Upper lobe of left lung (tissue), 6 donors: ENCODE results near the gene CTR9. TPM values are rescaled to one million over a fixed set of nuclear protein-coding genes. Genes with fewer than 3 reads are reported as not detected.

Experiments
- ATAC-seq, 2 donors: fragments of 200-7000 bp; cut with Tn5 transposase; one replicate each; pipeline ENCODE4 v1.9.1; 2022; ENCODE audit warnings: mild to moderate bottlenecking in 2 of 2, moderate library complexity in 2 of 2; ENCODE audit not compliant: low FRiP score in 2 of 2
- DNase-seq, 2 donors: peaks; one replicate each; pipeline ENCODE4 v3.0.0-alpha.2; 2019 to 2020
- H3K27ac ChIP-seq, 4 donors: fragments of 200-600 bp; sonication (generic); one replicate each; pipeline ENCODE4 v1.5.1; 2016 to 2019
- H3K27me3 ChIP-seq, 4 donors: fragments of 200-600 bp; sonication (generic); one replicate each; pipeline ENCODE4 v1.5.1; 2017 to 2019
- H3K36me3 ChIP-seq, 4 donors: fragments of 200-600 bp; sonication (generic); one replicate each; pipeline ENCODE4 v1.5.1; 2016 to 2019
- H3K4me1 ChIP-seq, 4 donors: fragments of 200-600 bp; sonication (generic); one replicate each; pipeline ENCODE4 v1.5.1; 2018 to 2019
- H3K4me3 ChIP-seq, 4 donors: fragments of 200-600 bp; sonication (generic); one replicate each; pipeline ENCODE4 v1.5.1; 2017 to 2019; ENCODE audit warnings: mild to moderate bottlenecking in 2 of 4, moderate library complexity in 1 of 4
- H3K9me3 ChIP-seq, 4 donors: fragments of 200-600 bp; sonication (generic); one replicate each; pipeline ENCODE4 v1.5.1; 2018 to 2019
- CTCF ChIP-seq, 6 experiments: fragments of 450-650 bp in 4 of 6; fragments of 200-600 bp in 2 of 6; sonication (generic) in 2 of 6; IDR thresholded peaks; one replicate each; pipeline ENCODE4 v1.5.1; 2016 to 2019; ENCODE audit warnings: antibody characterized with exemption in 6 of 6
- EP300 ChIP-seq, 4 donors: sonication (generic); formaldehyde crosslinking; IDR thresholded peaks; one replicate each; pipeline ENCODE4 v1.5.1; 2017; ENCODE audit warnings: antibody characterized with exemption in 4 of 4, control low read depth in 2 of 4
- POLR2A ChIP-seq, 4 donors: fragments of 450-650 bp; IDR thresholded peaks; one replicate each; pipeline ENCODE4 v1.5.1; 2016 to 2017; ENCODE audit warnings: antibody characterized with exemption in 4 of 4, mild to moderate bottlenecking in 2 of 4
- POLR2AphosphoS5 ChIP-seq, 2 donors: sonication (generic); formaldehyde crosslinking; IDR thresholded peaks; one replicate each; pipeline ENCODE4 v1.5.1; 2017; ENCODE audit warnings: antibody characterized with exemption in 2 of 2
- WGBS, 2 donors: methylation state at CpG; one replicate each; pipeline ENCODE4 v1.1.5; 2017 to 2018; 5-methylcytosine and 5-hydroxymethylcytosine counted together
- total RNA-seq, 6 donors: library from RNA; depleted of rRNA in 4 of 6; stranded (reverse); fragments of >200 nt in 4 of 6; gene quantifications; one replicate each; pipeline versions ENCODE4 v1.1.0 to v1.2.1, GENCODE V29; 2016 to 2021
- donor health status: DM: no; HTN: no; CAD: no; lungs with moderate emphysema.
- donor health status: DM: no; HTN: yes; CAD: no; lungs with severe emphysema.

The CTR9 gene
- total RNA-seq, 6 donors from 2014 or later = 9.9 to 35.4 (median 26.9) TPM

GRCh38 chr11:10715571-10715970 is 35.5 kb upstream of the CTR9 start:
- no peak overlapping the region for H3K27ac ChIP-seq
- no peak for TF ChIP-seq POLR2A (IDR thresholded peaks at IDR 0.05)
- no peak for TF ChIP-seq POLR2AphosphoS5 (IDR thresholded peaks at IDR 0.05)
- TF ChIP-seq EP300 (IDR thresholded peaks at IDR 0.05) = no peak
- TF ChIP-seq CTCF (IDR thresholded peaks at IDR 0.05) = no peak
- ATAC-seq = no peak
- no peak for DNase-seq
- H3K36me3 ChIP-seq = no peaks in the 10 kb centered on the region
- H3K4me1 ChIP-seq = no peaks in the 10 kb centered on the region
- H3K27me3 ChIP-seq = no peaks in the 10 kb centered on the region
- H3K9me3 ChIP-seq = no peaks in the 10 kb centered on the region
- 79 to 85% methylated on average over 4 of the region's 4 CpGs for WGBS, 2 donors
- no peak overlapping the region for H3K4me3 ChIP-seq

DNA sequence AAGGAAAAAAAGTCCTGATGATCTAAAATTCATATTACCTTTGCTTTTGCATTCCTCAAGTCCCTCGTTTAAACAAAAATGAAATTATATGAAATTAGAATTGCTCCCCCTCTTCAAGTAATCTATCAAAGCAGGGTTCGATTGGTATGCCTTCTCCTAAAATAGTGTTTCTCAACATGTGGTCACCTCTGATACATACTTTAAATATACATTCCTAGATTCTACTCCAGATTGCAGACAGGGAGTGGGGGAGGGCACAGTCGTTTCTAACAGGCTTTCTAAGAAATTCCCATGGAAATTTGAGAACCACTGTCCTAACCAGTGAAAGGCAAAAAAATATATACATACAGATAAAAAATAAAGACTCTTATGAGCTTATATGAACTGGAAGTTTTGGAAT is 34.9 kb upstream of the CTR9 start:
- ATAC-seq (no peak), DNase-seq (no peak)
- Histone ChIP-seq H3K4me1 (no peaks in the 10 kb centered on the region), H3K36me3 (no peaks in the 10 kb centered on the region), H3K9me3 (no peaks in the 10 kb centered on the region), H3K4me3 (no peak overlapping the region), H3K27me3 (no peaks in the 10 kb centered on the region), H3K27ac (no peak overlapping the region)
- 66 to 68% methylated on average over 3 of the region's 3 CpGs for WGBS, 2 donors
- no peak for TF ChIP-seq POLR2AphosphoS5 (IDR thresholded peaks at IDR 0.05)
- no peak for TF ChIP-seq CTCF (IDR thresholded peaks at IDR 0.05)
- TF ChIP-seq EP300 (IDR thresholded peaks at IDR 0.05) = no peak

GRCh38 chr11:10716543-10717259 is 34.3 kb upstream of the CTR9 start:
- no peaks in the 10 kb centered on the region for H3K27me3 ChIP-seq
- no peak for ATAC-seq
- no peaks in the 10 kb centered on the region for H3K4me1 ChIP-seq
- no peak for TF ChIP-seq EP300 (IDR thresholded peaks at IDR 0.05)
- TF ChIP-seq POLR2A (IDR thresholded peaks at IDR 0.05) = no peak
- no peak for TF ChIP-seq CTCF (IDR thresholded peaks at IDR 0.05)
- no peak for TF ChIP-seq POLR2AphosphoS5 (IDR thresholded peaks at IDR 0.05)
- 79 to 88% methylated on average over 9 of the region's 9 CpGs for WGBS, 2 donors
- H3K27ac ChIP-seq = no peak overlapping the region
- no peak overlapping the region for H3K4me3 ChIP-seq
- H3K36me3 ChIP-seq = no peaks in the 10 kb centered on the region
- DNase-seq = no peak
- no peaks in the 10 kb centered on the region for H3K9me3 ChIP-seq

- Histone ChIP-seq H3K4me1 (no peaks in the 10 kb centered on the region), H3K27ac (no peak overlapping the region), H3K9me3 (no peaks in the 10 kb centered on the region), H3K4me3 (no peak overlapping the region), H3K36me3 (no peaks in the 10 kb centered on the region), H3K27me3 (no peaks in the 10 kb centered on the region)
- 93 to 100% methylated on average over 1 to 2 of the region's 2 CpGs for WGBS, 2 donors
- no peak for ATAC-seq
- no peak for TF ChIP-seq CTCF (IDR thresholded peaks at IDR 0.05)
- no peak for TF ChIP-seq POLR2A (IDR thresholded peaks at IDR 0.05)
- TF ChIP-seq EP300 (IDR thresholded peaks at IDR 0.05) = no peak
- no peak for TF ChIP-seq POLR2AphosphoS5 (IDR thresholded peaks at IDR 0.05)
- no peak for DNase-seq
These were observed 31.4 kb upstream of the CTR9 start for GRCh38 chr11:10719616-10720015.

GRCh38 chr11:10720881-10721376 is 30.1 kb upstream of the CTR9 start:
- Histone ChIP-seq H3K9me3 (no peaks in the 10 kb centered on the region), H3K27ac (no peak overlapping the region), H3K4me1 (no peaks in the 10 kb centered on the region), H3K4me3 (no peak overlapping the region), H3K27me3 (no peaks in the 10 kb centered on the region), H3K36me3 (no peaks in the 10 kb centered on the region)
- DNase-seq (no peak), ATAC-seq (no peak)
- 81 to 92% methylated on average over 2 of the region's 2 CpGs for WGBS, 2 donors
- TF ChIP-seq POLR2AphosphoS5 (IDR thresholded peaks at IDR 0.05) (no peak), POLR2A (IDR thresholded peaks at IDR 0.05) (no peak)
